HG03159 (cell line): ENCODE data around the gene PCSK4.

Source experiments
- ATAC-seq: cut with Tn5 transposase; IDR thresholded peaks from one replicate; pipeline ENCODE4 v1.9.1; 2021; ENCODE audit warnings: mild to moderate bottlenecking, moderate library complexity; ENCODE audit not compliant: unreplicated experiment

PCSK4 gene

GRCh38 chr19:1472231-1473084 lies 17.7 kb downstream of the PCSK4 start:
- ATAC-seq: no peak

GRCh38 chr19:1471515-1472160 lies 18.5 kb downstream of the PCSK4 start:
- no peak for ATAC-seq

GRCh38 chr19:1471010-1471514 lies 19.1 kb downstream of the PCSK4 start:
- no peak for ATAC-seq

GRCh38 chr19:1470305-1471009 lies 19.7 kb downstream of the PCSK4 start:
- no peak for ATAC-seq

GRCh38 chr19:1470055-1470304 lies 20.2 kb downstream of the PCSK4 start:
- ATAC-seq: no peak

GRCh38 chr19:1469255-1470054 lies 20.7 kb downstream of the PCSK4 start:
- ATAC-seq: no peak

GRCh38 chr19:1468821-1469254 lies 21.3 kb downstream of the PCSK4 start:
- no peak for ATAC-seq

- no peak for ATAC-seq
Observed at GRCh38 chr19:1468274-1468820, 21.8 kb downstream of the PCSK4 start.

- no peak for ATAC-seq
Observed at GRCh38 chr19:1467490-1468273, 22.5 kb downstream of the PCSK4 start.

- no peak for ATAC-seq
Observed at GRCh38 chr19:1467215-1467489, 23.0 kb downstream of the PCSK4 start.

- no peak for ATAC-seq
Observed at GRCh38 chr19:1466461-1467214, 23.5 kb downstream of the PCSK4 start.

- ATAC-seq: no peak
Observed at GRCh38 chr19:1466018-1466460, 24.1 kb downstream of the PCSK4 start.

GRCh38 chr19:1465191-1466016 lies 24.7 kb downstream of the PCSK4 start:
- no peak for ATAC-seq

- no peak for ATAC-seq
Observed at GRCh38 chr19:1461862-1462261, 28.3 kb downstream of the PCSK4 start.

GRCh38 chr19:1460033-1460995 lies 29.8 kb downstream of the PCSK4 start:
- no peak for ATAC-seq

- ATAC-seq: no peak
Observed at GRCh38 chr19:1459479-1459878, 30.7 kb downstream of the PCSK4 start.

- ATAC-seq: no peak
Observed at GRCh38 chr19:1457892-1458291, 32.3 kb downstream of the PCSK4 start.
